GM12878 (cell line): Measurements from ENCODE around the gene ESR1.

Experiments
- ATF7 ChIP-seq: fragments of 450-650 bp; IDR thresholded peaks from 2 replicates; pipeline ENCODE4 v1.6.1; 2016; ENCODE audit warnings: low read depth, mild to moderate bottlenecking
- BRCA1 ChIP-seq: IDR thresholded peaks from 2 replicates; pipeline ENCODE4 v1.6.1; 2011; ENCODE audit warnings: low read depth, low read length, improper control_type of control experiment
- CHD2 ChIP-seq: IDR thresholded peaks from 2 replicates; pipeline ENCODE4 v1.6.1; 2011; ENCODE audit warnings: low read depth, low read length, improper control_type of control experiment, borderline replicate concordance
- CREB1 ChIP-seq: IDR thresholded peaks from 2 replicates; pipeline ENCODE4 v1.6.1; 2012; ENCODE audit warnings: low read depth, mild to moderate bottlenecking, inconsistent platforms
- EZH2 ChIP-seq: IDR thresholded peaks from 2 replicates; pipeline ENCODE4 v1.6.1; 2012; ENCODE audit warnings: low read depth, mild to moderate bottlenecking, control low read depth, inconsistent platforms, low read length, borderline replicate concordance; ENCODE audit not compliant: control insufficient read depth
- MYC ChIP-seq: IDR thresholded peaks from 2 replicates; pipeline ENCODE4 v1.6.1; 2011; ENCODE audit warnings: mild to moderate bottlenecking, low read length, moderate library complexity, inconsistent platforms; ENCODE audit not compliant: insufficient read depth, insufficient replicate concordance, insufficient read length, severe bottlenecking
- RAD21 ChIP-seq: IDR thresholded peaks from 2 replicates; pipeline ENCODE4 v1.6.1; 2011; ENCODE audit warnings: mild to moderate bottlenecking, low read depth, low read length, moderate library complexity; ENCODE audit not compliant: insufficient read depth
- SIN3A ChIP-seq: IDR thresholded peaks from 2 replicates; pipeline ENCODE4 v1.6.1; 2012; ENCODE audit warnings: low read depth, low read length, improper control_type of control experiment
- TCF7 ChIP-seq: IDR thresholded peaks from 2 replicates; pipeline ENCODE4 v1.6.1; 2014; ENCODE audit warnings: antibody characterized with exemption, borderline replicate concordance

DNA sequence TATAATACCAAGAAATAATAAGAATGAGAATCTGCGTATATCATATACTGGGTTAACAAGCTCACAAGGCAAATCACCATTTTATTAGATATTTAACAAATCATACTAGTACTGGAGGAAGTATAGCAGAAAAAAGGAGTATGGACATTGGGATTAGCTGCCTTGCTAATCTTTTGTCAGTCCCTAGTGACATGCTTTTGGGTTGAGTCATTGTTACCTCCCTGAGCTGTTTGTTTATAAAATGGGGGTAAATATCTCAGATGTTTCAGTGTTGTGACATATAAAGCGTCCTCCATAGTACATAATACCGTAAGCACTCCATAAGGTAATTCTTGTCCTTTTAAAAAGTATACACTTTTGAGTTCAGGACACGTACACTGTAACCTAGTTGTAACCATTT lies 107.0 kb downstream of the ESR1 start:
- TF ChIP-seq CREB1 = no peak
- TF ChIP-seq BRCA1 = no peak
- no peak for TF ChIP-seq EZH2
- TF ChIP-seq SIN3A = no peak
- TF ChIP-seq MYC = no peak
- TF ChIP-seq ATF7 = no peak
- TF ChIP-seq TCF7 = no peak
- TF ChIP-seq CHD2 = no peak
- TF ChIP-seq RAD21 = no peak
